Measurements from ENCODE around the gene NAALAD2. TPM values are rescaled to one million over a fixed set of nuclear protein-coding genes. Genes with fewer than 3 reads are reported as not detected.
A peak's percentile ranks its signal among the peaks of the same experiment; 100 is the strongest.
"Not testable (repeated sequence)": the region's sequence is repeated elsewhere in the genome, so short reads cannot be mapped to it uniquely, and the experiment has no call there.

NAALAD2 gene
- total RNA-seq, 1 donor from 2014 or later: 3.1 TPM

- FAIRE-seq (no peak), DNase-seq (ENCODE audit: low read depth) (peak; percentile 39)
- Histone ChIP-seq H4K20me1 (ENCODE audit: insufficient read depth, low read length) (peaks cover 12% of the 10 kb centered on the region), H3K4me2 (ENCODE audit: low read length) (no peak overlapping the region), H3K79me2 (ENCODE audit: insufficient read depth, low read length) (peaks cover 13% of the 10 kb centered on the region), H3K27ac (ENCODE audit: low read depth, low read length) (no peak overlapping the region), H3K36me3 (ENCODE audit: insufficient read depth, low read length) (peaks cover 34% of the 10 kb centered on the region), H3K27me3 (ENCODE audit: insufficient read depth, low read length) (no peaks in the 10 kb centered on the region), H3K4me3 (ENCODE audit: insufficient read depth, low read depth, low read length) (no peak overlapping the region), H3K9me3 (ENCODE audit: insufficient read depth, low read depth, low read length) (no peaks in the 10 kb centered on the region), H2AFZ (ENCODE audit: low read depth, low read length) (no peak overlapping the region), H3K4me1 (ENCODE audit: insufficient read depth, low read length) (no peaks in the 10 kb centered on the region), H3K9ac (ENCODE audit: low read length) (no peak overlapping the region)
- Mint-ChIP-seq H3K4me3 (ENCODE audit: unreplicated experiment) (no peak overlapping the region), H3K27me3 (ENCODE audit: low read depth, unreplicated experiment) (no peaks in the 10 kb centered on the region), H3K4me1 (ENCODE audit: low read depth, unreplicated experiment) (peaks cover 7% of the 10 kb centered on the region), H3K27ac (ENCODE audit: unreplicated experiment) (peak overlapping the region; percentile 53), H3K36me3 (ENCODE audit: low read depth, unreplicated experiment) (no peaks in the 10 kb centered on the region), H3K9me3 (ENCODE audit: unreplicated experiment) (no peaks in the 10 kb centered on the region)
- peak; percentile 92 for TF ChIP-seq CTCF (IDR thresholded peaks at IDR 0.05; ENCODE audit: insufficient read depth, low read depth, low read length)
- no peak for TF ChIP-seq EZH2 (IDR thresholded peaks at IDR 0.05; ENCODE audit: insufficient read depth, low read length)
Measured at GRCh38 chr11:90204832-90205646, 70.6 kb downstream of the NAALAD2 start.

GRCh38 chr11:90207992-90208391 lies 73.5 kb downstream of the NAALAD2 start:
- not testable (repeated sequence) for FAIRE-seq; H3K4me1 Mint-ChIP-seq (ENCODE audit: low read depth, unreplicated experiment); H2AFZ ChIP-seq (ENCODE audit: low read depth, low read length); H3K4me1 ChIP-seq (ENCODE audit: insufficient read depth, low read length); H3K9me3 ChIP-seq (ENCODE audit: insufficient read depth, low read depth, low read length); H3K27ac Mint-ChIP-seq (ENCODE audit: unreplicated experiment); H3K4me3 Mint-ChIP-seq (ENCODE audit: unreplicated experiment); H3K27me3 ChIP-seq (ENCODE audit: insufficient read depth, low read length); H3K27ac ChIP-seq (ENCODE audit: low read depth, low read length); H3K9me3 Mint-ChIP-seq (ENCODE audit: unreplicated experiment); H3K36me3 Mint-ChIP-seq (ENCODE audit: low read depth, unreplicated experiment); H3K27me3 Mint-ChIP-seq (ENCODE audit: low read depth, unreplicated experiment); H3K4me3 ChIP-seq (ENCODE audit: insufficient read depth, low read depth, low read length); H3K4me2 ChIP-seq (ENCODE audit: low read length); H3K9ac ChIP-seq (ENCODE audit: low read length); DNase-seq (ENCODE audit: low read depth)
- Histone ChIP-seq H3K79me2 (ENCODE audit: insufficient read depth, low read length) (peaks cover 30% of the 10 kb centered on the region), H3K36me3 (ENCODE audit: insufficient read depth, low read length) (peaks cover 43% of the 10 kb centered on the region), H4K20me1 (ENCODE audit: insufficient read depth, low read length) (peaks cover 22% of the 10 kb centered on the region)

GRCh38 chr11:90208857-90209256 lies 74.4 kb downstream of the NAALAD2 start:
- H3K4me1 Mint-ChIP-seq (ENCODE audit: low read depth, unreplicated experiment): peaks cover 7% of the 10 kb centered on the region
- no peak for FAIRE-seq
- H3K9ac ChIP-seq (ENCODE audit: low read length): no peak overlapping the region
- peaks cover 27% of the 10 kb centered on the region for H4K20me1 ChIP-seq (ENCODE audit: insufficient read depth, low read length)
- TF ChIP-seq EZH2 (IDR thresholded peaks at IDR 0.05; ENCODE audit: insufficient read depth, low read length): no peak
- no peak for TF ChIP-seq CTCF (IDR thresholded peaks at IDR 0.05; ENCODE audit: insufficient read depth, low read depth, low read length)
- no peak overlapping the region for H3K4me3 ChIP-seq (ENCODE audit: insufficient read depth, low read depth, low read length)
- H3K36me3 ChIP-seq (ENCODE audit: insufficient read depth, low read length): peaks cover 43% of the 10 kb centered on the region
- H2AFZ ChIP-seq (ENCODE audit: low read depth, low read length): no peak overlapping the region
- no peaks in the 10 kb centered on the region for H3K9me3 Mint-ChIP-seq (ENCODE audit: unreplicated experiment)
- no peak overlapping the region for H3K27ac Mint-ChIP-seq (ENCODE audit: unreplicated experiment)
- H3K36me3 Mint-ChIP-seq (ENCODE audit: low read depth, unreplicated experiment): no peaks in the 10 kb centered on the region
- H3K27me3 ChIP-seq (ENCODE audit: insufficient read depth, low read length): no peaks in the 10 kb centered on the region
- no peak overlapping the region for H3K4me2 ChIP-seq (ENCODE audit: low read length)
- no peaks in the 10 kb centered on the region for H3K4me1 ChIP-seq (ENCODE audit: insufficient read depth, low read length)
- no peak for DNase-seq (ENCODE audit: low read depth)
- no peaks in the 10 kb centered on the region for H3K27me3 Mint-ChIP-seq (ENCODE audit: low read depth, unreplicated experiment)
- no peak overlapping the region for H3K4me3 Mint-ChIP-seq (ENCODE audit: unreplicated experiment)
- no peaks in the 10 kb centered on the region for H3K9me3 ChIP-seq (ENCODE audit: insufficient read depth, low read depth, low read length)
- no peak overlapping the region for H3K27ac ChIP-seq (ENCODE audit: low read depth, low read length)
- peaks cover 39% of the 10 kb centered on the region for H3K79me2 ChIP-seq (ENCODE audit: insufficient read depth, low read length)

All from astrocyte (in vitro differentiated cells and primary cell).